ENCODE measurements around the gene SAV1. TPM values are rescaled to one million over a fixed set of nuclear protein-coding genes. Genes with fewer than 3 reads are reported as not detected.
"Not testable (repeated sequence)": the region's sequence is repeated elsewhere in the genome, so short reads cannot be mapped to it uniquely, and the experiment has no call there.

Gene SAV1
- total RNA-seq, 1 experiment from 2014 or later, result 64.1 TPM

DNA sequence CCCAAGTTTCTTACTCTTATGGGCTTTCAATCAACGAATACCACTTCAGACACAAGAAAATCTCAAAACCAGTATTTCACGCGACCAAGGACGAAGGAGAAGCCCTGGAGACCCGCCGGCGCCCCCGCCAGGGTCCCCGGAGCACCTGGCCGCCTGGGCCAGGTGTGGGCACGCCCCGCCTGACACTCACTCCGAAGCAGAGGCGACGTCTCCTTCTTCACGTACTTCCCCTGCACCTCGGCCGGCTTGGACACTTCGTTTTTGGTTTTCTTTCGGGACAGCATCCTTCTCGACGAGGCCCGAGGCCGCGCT lies 466 bp downstream of the SAV1 start:
- Mint-ChIP-seq H3K27ac (peak overlapping the region; percentile 98), H3K36me3 (peaks cover 23% of the 10 kb centered on the region), H3K9me3 (peaks cover 4% of the 10 kb centered on the region), H3K4me1 (peaks cover 23% of the 10 kb centered on the region), H3K4me3 (no peak overlapping the region; the same call in 1 of the 2 replicates), H3K27me3 (ENCODE audit: low read depth) (no peaks in the 10 kb centered on the region)
- CTCF ChIA-PET, result interaction anchor here (1.0 to 1.4 kb wide), 2 partner anchors 67 to 106 kb away, joined by 5 to 6 read pairs; no protein-coding TSS in a partner anchor
- POLR2A ChIA-PET, result interaction anchor here (1.4 kb wide), 1 partner anchor 8 kb away, joined by 5 read pairs; no protein-coding TSS in a partner anchor
- ATAC-seq, result peak; percentile 71
- TF ChIP-seq GRHL2 (CRISPR knock-in tag; IDR thresholded peaks at IDR 0.05; ENCODE audit: insufficient replicate concordance, severe bottlenecking), result no peak
- TF ChIP-seq, protein P1, sequence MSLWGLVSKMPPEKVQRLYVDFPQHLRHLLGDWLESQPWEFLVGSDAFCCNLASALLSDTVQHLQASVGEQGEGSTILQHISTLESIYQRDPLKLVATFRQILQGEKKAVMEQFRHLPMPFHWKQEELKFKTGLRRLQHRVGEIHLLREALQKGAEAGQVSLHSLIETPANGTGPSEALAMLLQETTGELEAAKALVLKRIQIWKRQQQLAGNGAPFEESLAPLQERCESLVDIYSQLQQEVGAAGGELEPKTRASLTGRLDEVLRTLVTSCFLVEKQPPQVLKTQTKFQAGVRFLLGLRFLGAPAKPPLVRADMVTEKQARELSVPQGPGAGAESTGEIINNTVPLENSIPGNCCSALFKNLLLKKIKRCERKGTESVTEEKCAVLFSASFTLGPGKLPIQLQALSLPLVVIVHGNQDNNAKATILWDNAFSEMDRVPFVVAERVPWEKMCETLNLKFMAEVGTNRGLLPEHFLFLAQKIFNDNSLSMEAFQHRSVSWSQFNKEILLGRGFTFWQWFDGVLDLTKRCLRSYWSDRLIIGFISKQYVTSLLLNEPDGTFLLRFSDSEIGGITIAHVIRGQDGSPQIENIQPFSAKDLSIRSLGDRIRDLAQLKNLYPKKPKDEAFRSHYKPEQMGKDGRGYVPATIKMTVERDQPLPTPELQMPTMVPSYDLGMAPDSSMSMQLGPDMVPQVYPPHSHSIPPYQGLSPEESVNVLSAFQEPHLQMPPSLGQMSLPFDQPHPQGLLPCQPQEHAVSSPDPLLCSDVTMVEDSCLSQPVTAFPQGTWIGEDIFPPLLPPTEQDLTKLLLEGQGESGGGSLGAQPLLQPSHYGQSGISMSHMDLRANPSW (CRISPR knock-in tag; conservative IDR thresholded peaks at IDR 0.05; ENCODE audit: low read depth), result no peak
- TF ChIP-seq RELA (CRISPR knock-in tag; IDR thresholded peaks at IDR 0.05; ENCODE audit: borderline replicate concordance), result no peak
- no peak for TF ChIP-seq TEAD4 (CRISPR knock-in tag; IDR thresholded peaks at IDR 0.05)
- no peak for TF ChIP-seq JAZF1 (CRISPR knock-in tag; IDR thresholded peaks at IDR 0.05)
- TF ChIP-seq, protein P2, sequence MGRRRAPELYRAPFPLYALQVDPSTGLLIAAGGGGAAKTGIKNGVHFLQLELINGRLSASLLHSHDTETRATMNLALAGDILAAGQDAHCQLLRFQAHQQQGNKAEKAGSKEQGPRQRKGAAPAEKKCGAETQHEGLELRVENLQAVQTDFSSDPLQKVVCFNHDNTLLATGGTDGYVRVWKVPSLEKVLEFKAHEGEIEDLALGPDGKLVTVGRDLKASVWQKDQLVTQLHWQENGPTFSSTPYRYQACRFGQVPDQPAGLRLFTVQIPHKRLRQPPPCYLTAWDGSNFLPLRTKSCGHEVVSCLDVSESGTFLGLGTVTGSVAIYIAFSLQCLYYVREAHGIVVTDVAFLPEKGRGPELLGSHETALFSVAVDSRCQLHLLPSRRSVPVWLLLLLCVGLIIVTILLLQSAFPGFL (CRISPR knock-in tag; IDR thresholded peaks at IDR 0.05; ENCODE audit: borderline replicate concordance), result no peak
- peak; percentile 67 for DNase-seq (ENCODE audit: low spot score)

DNA sequence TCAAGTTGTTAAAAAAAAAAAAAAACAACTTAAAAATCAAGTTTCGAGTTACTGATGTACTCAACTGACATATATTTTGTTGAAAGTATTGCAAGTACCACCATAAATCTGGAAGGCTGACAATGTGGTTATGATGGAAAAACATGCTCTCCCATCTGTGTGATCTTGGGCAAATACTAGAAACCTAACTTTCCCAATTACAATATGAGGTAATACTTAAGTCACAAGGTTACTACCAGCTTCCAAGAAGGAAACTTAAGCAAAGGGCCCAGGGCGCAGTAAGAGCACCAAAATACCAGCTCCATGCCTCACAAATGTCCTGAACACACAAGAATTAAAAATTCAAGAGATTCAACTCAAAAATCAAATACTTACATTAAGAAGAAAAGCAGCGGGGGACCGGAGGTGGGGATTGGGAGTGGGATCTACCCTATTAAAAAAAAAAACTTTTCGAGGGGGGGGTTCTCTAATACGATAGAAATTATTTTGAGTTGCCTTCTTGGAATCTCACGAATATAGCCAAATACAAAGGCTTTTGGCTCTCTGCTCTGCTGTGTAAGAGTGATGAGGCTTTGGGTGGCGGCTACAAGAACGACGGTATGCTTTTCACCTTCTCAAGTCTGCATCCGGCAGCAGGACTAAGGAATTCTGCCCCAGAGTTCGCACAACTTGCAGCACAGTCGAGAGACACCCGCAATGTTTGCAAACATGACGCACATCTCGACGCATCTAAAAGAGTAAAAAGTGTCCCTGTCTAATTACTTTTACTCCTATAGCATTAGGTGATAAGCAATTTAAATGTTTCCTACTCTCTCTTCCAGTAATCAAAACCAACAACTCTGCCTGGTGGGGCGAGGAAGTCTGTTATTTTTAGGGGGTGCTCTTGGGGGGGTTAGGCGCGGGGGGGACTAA lies 1.1 kb downstream of the SAV1 start:
- TF ChIP-seq SMAD3 (CRISPR knock-in tag; IDR thresholded peaks at IDR 0.05; ENCODE audit: borderline replicate concordance) (no peak), CREM (CRISPR knock-in tag; IDR thresholded peaks at IDR 0.05) (no peak), GRHL2 (CRISPR knock-in tag; IDR thresholded peaks at IDR 0.05; ENCODE audit: insufficient replicate concordance, severe bottlenecking) (no peak), JAZF1 (CRISPR knock-in tag; IDR thresholded peaks at IDR 0.05) (no peak), ZNF396 (CRISPR knock-in tag; IDR thresholded peaks at IDR 0.05; ENCODE audit: borderline replicate concordance) (no peak), RORB (CRISPR knock-in tag; IDR thresholded peaks at IDR 0.05) (no peak), KAT7 (CRISPR knock-in tag; IDR thresholded peaks at IDR 0.05; ENCODE audit: borderline replicate concordance) (no peak), ZNF138 (CRISPR knock-in tag; conservative IDR thresholded peaks at IDR 0.05) (no peak), SP1 (CRISPR knock-in tag; conservative IDR thresholded peaks at IDR 0.05) (no peak), ZNF416 (CRISPR knock-in tag; IDR thresholded peaks at IDR 0.05) (no peak), OVOL2 (CRISPR knock-in tag; IDR thresholded peaks at IDR 0.05; ENCODE audit: borderline replicate concordance) (no peak)
- TF ChIP-seq, protein P3, sequence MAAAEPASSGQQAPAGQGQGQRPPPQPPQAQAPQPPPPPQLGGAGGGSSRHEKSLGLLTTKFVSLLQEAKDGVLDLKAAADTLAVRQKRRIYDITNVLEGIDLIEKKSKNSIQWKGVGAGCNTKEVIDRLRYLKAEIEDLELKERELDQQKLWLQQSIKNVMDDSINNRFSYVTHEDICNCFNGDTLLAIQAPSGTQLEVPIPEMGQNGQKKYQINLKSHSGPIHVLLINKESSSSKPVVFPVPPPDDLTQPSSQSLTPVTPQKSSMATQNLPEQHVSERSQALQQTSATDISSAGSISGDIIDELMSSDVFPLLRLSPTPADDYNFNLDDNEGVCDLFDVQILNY (CRISPR knock-in tag; IDR thresholded peaks at IDR 0.05), result no peak
- TF ChIP-seq, protein P4, sequence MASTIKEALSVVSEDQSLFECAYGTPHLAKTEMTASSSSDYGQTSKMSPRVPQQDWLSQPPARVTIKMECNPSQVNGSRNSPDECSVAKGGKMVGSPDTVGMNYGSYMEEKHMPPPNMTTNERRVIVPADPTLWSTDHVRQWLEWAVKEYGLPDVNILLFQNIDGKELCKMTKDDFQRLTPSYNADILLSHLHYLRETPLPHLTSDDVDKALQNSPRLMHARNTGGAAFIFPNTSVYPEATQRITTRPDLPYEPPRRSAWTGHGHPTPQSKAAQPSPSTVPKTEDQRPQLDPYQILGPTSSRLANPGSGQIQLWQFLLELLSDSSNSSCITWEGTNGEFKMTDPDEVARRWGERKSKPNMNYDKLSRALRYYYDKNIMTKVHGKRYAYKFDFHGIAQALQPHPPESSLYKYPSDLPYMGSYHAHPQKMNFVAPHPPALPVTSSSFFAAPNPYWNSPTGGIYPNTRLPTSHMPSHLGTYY (CRISPR knock-in tag; IDR thresholded peaks at IDR 0.05), result no peak
- TF ChIP-seq, protein P5, sequence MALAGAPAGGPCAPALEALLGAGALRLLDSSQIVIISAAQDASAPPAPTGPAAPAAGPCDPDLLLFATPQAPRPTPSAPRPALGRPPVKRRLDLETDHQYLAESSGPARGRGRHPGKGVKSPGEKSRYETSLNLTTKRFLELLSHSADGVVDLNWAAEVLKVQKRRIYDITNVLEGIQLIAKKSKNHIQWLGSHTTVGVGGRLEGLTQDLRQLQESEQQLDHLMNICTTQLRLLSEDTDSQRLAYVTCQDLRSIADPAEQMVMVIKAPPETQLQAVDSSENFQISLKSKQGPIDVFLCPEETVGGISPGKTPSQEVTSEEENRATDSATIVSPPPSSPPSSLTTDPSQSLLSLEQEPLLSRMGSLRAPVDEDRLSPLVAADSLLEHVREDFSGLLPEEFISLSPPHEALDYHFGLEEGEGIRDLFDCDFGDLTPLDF (CRISPR knock-in tag; IDR thresholded peaks at IDR 0.05), result no peak
- TF ChIP-seq, protein P6, sequence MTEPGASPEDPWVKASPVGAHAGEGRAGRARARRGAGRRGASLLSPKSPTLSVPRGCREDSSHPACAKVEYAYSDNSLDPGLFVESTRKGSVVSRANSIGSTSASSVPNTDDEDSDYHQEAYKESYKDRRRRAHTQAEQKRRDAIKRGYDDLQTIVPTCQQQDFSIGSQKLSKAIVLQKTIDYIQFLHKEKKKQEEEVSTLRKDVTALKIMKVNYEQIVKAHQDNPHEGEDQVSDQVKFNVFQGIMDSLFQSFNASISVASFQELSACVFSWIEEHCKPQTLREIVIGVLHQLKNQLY (CRISPR knock-in tag; IDR thresholded peaks at IDR 0.05), result no peak
- TF ChIP-seq, protein P7, sequence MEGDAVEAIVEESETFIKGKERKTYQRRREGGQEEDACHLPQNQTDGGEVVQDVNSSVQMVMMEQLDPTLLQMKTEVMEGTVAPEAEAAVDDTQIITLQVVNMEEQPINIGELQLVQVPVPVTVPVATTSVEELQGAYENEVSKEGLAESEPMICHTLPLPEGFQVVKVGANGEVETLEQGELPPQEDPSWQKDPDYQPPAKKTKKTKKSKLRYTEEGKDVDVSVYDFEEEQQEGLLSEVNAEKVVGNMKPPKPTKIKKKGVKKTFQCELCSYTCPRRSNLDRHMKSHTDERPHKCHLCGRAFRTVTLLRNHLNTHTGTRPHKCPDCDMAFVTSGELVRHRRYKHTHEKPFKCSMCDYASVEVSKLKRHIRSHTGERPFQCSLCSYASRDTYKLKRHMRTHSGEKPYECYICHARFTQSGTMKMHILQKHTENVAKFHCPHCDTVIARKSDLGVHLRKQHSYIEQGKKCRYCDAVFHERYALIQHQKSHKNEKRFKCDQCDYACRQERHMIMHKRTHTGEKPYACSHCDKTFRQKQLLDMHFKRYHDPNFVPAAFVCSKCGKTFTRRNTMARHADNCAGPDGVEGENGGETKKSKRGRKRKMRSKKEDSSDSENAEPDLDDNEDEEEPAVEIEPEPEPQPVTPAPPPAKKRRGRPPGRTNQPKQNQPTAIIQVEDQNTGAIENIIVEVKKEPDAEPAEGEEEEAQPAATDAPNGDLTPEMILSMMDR (IDR thresholded peaks at IDR 0.05), result no peak
- H3K36me3 Mint-ChIP-seq, result peaks cover 28% of the 10 kb centered on the region
- peak overlapping the region; percentile 98 for H3K27ac Mint-ChIP-seq
- H3K27me3 Mint-ChIP-seq (ENCODE audit: low read depth), result no peaks in the 10 kb centered on the region
- no peak overlapping the region; the same call in 1 of the 2 replicates for H3K4me3 Mint-ChIP-seq
- ATAC-seq, result peak; percentile 29
- H3K9me3 Mint-ChIP-seq, result peaks cover 4% of the 10 kb centered on the region
- DNase-seq (ENCODE audit: low spot score), result no peak
- peaks cover 23% of the 10 kb centered on the region for H3K4me1 Mint-ChIP-seq
- ChIA-PET CTCF (interaction anchor here (0.8 to 1.3 kb wide), 2 partner anchors 47 to 101 kb away, joined by 3 to 4 read pairs; no protein-coding TSS in a partner anchor), POLR2A (no interaction called here)

DNA sequence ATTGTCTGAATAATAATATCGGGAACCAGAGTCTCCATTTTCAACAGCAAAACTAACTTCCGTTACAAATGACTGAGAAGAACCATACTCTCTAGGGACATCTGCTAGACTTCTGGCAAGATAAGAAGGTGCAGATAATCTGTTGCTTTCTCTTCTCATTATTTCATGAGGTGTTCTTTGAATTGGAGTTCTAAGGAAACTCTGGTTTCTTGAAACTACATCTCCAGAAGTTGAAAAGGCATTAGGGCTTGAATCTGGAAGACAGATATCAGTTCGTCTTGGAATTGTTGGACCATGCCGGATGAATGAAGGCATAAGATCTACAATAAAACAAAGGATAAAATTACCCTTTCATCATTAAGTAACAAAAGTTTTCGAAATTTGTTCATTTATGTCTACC lies 2.8 kb downstream of the SAV1 start:
- Mint-ChIP-seq H3K4me3 (peak overlapping the region; percentile 35), H3K36me3 (peaks cover 44% of the 10 kb centered on the region), H3K27ac (peak overlapping the region; percentile 31; the same call in 1 of the 2 replicates), H3K4me1 (peaks cover 34% of the 10 kb centered on the region)
- CTCF ChIA-PET; ATAC-seq; POLR2A ChIA-PET; H3K27me3 Mint-ChIP-seq (ENCODE audit: low read depth); DNase-seq (ENCODE audit: low spot score); H3K9me3 Mint-ChIP-seq: not testable (repeated sequence)
